Activated CD4-positive, alpha-beta T cell treated with anti-CD3 and anti-CD28 coated beads for 4 hours (primary cell): Measurements from ENCODE around the gene NRXN3.

Experiments used
- DNase-seq, 2 donors: peaks; one replicate each; pipeline ENCODE4 v3.0.0-alpha.2; 2020

NRXN3 gene

GRCh38 chr14:79890527-79890926 lies 1720.4 kb downstream of the NRXN3 start:
- DNase-seq: no peak

GRCh38 chr14:79896009-79896408 lies 1725.8 kb downstream of the NRXN3 start:
- DNase-seq: no peak

DNA sequence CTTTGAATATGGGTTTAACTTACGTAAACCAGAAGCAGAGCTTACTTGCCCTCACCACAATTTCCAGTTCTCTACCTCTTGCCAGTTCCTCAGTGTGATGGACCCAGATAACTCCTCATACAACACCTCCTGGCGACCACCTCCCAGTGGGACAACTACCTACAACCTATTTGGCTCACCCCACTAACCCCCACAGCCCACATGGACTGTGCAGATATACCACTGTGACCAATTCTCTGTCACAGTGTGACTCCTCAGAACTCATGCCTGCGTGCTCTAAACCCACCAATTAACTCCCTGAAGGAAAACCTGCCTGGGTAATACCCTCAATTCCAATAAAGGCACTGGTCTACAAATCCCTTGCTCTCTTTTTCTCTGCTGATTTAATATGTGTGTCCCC lies 1729.4 kb downstream of the NRXN3 start:
- DNase-seq: no peak

GRCh38 chr14:79904497-79904896 lies 1734.3 kb downstream of the NRXN3 start:
- DNase-seq: no peak

- DNase-seq: no peak
Measured at GRCh38 chr14:79906994-79907393, 1736.8 kb downstream of the NRXN3 start.

DNA sequence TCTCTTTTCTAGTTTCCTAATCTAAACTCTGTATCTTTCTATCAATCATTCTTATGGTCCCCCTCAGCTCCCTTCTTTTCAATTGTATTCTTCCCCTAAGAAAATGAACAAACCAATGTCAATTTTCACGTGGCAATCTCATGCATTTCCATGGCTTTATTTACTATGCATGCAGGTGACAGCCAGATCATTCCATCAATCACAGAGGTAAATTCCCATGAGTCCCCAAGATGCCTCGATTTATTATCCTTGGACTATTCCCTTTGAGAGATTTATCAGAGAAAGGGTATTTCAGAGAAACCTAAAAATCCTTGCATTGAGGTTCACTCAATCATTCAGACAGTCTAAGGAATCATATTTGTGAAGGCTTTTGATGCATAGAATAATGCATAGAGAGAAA lies 1739.9 kb downstream of the NRXN3 start:
- no peak for DNase-seq

- DNase-seq: no peak
Measured at GRCh38 chr14:79911744-79912143, 1741.6 kb downstream of the NRXN3 start.

GRCh38 chr14:79914595-79914994 lies 1744.4 kb downstream of the NRXN3 start:
- no peak for DNase-seq

DNA sequence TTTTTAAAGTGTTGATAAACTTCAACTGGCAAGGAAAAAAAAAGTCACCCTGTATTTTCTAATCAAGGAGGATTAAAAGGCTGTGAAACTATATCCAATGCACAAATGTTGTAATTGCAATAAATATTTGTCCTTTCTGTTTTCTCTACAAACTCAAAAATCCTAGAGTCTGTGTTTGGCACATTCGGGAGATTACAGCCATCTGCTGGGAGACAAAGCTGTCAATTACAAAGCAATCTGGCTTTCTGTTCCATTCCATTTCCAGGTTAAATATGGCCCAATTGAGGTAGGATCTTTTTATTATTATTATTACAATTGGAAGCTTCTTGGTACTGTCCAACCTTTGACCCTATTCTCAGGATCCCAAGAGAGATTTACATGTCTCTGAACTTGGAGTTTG lies 1745.2 kb downstream of the NRXN3 start:
- DNase-seq: no peak

DNA sequence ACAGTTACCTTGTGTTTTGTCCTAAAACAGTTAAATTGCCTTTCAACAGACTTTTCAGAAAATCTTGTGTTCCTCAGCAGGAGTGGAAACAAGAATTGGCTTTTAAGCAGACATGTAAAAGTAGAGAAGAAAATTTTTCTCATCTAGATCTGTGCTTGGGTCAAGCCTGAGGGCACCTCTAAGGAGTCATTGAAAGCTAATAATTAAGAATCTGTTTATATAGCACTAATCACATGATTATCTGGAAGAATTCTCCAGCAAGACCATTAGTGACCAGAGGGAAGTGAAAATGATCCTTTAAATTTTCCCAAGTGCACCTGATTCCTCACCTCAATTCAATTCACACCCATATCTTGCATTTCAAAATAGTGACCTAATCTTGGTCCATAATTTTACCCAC lies 1746.1 kb downstream of the NRXN3 start:
- no peak for DNase-seq

- no peak for DNase-seq
Measured at GRCh38 chr14:79916892-79917291, 1746.7 kb downstream of the NRXN3 start.
